HG03025 (cell line): ENCODE data around the gene KIFC3.
"Not testable (repeated sequence)": the region's sequence is repeated elsewhere in the genome, so short reads cannot be mapped to it uniquely, and the experiment has no call there.

Source experiments
- ATAC-seq: cut with Tn5 transposase; IDR thresholded peaks from one replicate; pipeline ENCODE4 v1.9.1; 2021; ENCODE audit warnings: mild to moderate bottlenecking, moderate library complexity; ENCODE audit not compliant: unreplicated experiment, low FRiP score

KIFC3 gene, protein sequence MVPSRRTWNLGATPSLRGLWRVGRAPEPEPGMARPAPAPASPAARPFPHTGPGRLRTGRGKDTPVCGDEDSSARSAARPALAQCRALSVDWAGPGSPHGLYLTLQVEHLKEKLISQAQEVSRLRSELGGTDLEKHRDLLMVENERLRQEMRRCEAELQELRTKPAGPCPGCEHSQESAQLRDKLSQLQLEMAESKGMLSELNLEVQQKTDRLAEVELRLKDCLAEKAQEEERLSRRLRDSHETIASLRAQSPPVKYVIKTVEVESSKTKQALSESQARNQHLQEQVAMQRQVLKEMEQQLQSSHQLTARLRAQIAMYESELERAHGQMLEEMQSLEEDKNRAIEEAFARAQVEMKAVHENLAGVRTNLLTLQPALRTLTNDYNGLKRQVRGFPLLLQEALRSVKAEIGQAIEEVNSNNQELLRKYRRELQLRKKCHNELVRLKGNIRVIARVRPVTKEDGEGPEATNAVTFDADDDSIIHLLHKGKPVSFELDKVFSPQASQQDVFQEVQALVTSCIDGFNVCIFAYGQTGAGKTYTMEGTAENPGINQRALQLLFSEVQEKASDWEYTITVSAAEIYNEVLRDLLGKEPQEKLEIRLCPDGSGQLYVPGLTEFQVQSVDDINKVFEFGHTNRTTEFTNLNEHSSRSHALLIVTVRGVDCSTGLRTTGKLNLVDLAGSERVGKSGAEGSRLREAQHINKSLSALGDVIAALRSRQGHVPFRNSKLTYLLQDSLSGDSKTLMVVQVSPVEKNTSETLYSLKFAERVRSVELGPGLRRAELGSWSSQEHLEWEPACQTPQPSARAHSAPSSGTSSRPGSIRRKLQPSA

DNA sequence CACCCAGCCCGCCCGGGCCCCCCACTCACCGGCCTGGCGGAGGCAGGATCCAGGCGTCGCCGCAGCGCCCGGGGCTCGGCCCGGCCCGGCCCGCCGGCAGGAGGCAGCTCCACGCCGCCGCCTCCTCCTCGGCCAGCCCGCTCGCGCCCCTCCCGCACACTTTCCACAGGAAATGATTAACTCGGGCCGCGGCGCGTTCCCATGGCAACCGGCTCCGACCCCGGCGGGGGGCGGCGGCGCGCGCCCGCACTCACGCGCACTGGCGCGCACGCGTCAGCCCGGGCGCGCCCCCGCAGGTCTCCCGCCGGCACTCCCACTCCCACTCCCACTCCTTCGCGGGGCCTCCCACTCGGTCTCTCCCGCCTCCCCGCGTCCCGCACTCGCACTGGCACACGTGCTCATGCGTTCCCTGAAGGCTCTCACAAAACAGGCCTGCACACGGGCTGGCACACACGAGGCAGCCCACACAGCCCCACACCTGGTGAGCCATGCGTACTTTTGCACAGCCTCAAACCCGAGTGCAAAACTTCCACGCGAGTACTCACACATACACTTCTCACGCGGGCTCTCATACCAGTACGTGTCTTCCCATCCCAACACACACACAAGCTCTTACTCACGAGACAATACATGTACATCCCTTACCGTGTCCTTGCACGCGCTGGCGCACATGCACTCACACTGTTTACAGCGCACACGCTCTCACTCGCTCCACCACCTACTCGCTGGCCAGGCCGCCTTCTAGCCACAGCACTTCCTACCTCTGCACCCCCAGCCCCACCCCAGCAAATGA lies at the start of gene KIFC3:
Gene KIFC3 (minus strand): TSS at position 151 of the 793 bp plus-strand sequence. CDS start 4,248 bp downstream, outside the sequence.
- no peak for ATAC-seq

DNA sequence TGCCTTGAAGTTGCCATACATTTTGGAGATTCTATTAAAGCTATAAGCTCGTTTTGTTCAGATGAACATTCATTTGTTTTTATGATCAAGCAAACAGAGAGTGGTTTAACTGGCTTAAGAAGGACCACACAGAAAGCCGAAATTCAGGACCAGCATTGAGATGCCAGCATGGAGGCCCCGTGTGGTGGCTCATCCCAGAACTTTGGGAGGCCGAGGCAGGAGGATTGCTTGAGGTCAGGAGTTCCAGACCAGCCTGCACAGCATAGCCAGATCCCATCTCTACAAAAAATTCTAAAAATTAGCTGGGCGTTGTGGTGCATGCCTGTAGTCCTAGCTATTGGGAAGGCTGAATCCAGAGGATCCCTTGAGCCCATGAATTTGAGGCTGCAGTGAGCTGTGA lies 45.9 kb upstream of the KIFC3 start:
- no peak for ATAC-seq

DNA sequence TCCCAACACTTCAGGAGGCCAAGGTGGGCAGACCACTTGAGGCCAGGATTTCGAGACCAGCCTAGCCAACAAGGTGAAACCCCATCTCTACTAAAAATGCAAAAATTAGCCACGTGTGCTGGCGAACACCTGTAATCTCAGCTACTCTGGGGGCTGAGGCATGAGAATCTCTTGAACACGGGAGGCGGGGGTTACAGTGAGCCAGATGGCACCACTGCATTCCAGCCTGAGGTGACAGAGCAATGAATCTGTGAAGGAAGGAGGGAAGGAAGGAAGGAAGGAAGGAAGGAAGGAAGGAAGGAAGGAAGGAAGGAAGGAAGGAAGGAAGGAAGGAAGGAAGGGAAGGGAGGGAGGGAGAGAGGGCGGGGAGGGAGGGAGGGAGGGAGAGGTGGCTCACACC lies 44.6 kb upstream of the KIFC3 start:
- not testable (repeated sequence) for ATAC-seq

DNA sequence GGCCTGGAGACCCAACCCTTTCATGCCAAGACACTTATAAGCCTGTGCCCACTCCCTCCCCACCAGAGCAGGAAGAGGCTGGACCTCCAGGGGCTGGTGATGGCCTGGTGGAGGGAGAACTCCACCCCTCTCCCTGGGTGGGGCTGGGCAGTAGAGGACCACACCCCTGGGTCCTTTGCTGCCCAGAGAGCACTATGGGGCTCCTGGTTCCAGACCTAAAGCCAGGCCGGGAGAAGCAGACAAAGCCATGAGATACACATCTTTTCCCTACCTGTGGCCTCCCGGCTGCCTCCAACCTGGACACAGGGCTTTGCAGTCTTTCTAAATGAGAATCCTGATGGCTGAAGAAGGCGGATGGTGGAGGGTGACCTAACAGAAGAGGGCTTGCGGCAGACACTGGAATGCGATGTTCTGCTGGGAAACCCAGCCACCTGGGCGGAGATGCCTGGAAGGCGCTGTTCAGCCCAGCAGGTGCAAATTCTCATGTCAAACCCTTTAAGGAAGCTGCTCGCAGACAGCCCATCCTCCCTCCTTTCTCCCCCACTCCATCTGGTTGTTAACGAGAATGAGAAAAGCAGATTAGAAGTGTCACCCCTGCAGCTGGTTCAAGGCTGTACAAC lies 43.9 kb upstream of the KIFC3 start:
- no peak for ATAC-seq

DNA sequence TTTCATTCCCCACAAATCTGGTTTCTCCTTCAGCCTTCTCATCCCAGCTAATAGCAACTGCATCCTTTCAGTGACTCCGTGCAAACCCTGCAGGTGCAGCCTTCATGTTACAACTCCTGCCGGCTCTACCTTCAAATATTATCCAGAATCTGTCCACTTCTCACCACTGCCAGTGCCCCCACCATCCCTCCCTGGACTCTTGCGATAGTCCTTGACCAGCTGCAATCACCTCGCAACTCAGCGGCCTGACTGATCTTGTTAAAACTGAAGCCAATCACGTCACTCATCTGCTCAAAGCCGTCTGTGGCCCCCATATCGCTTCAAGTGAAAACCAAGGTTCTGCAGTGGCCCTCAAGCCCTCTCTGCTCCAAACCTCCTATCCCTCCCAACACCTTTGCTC lies 42.8 kb upstream of the KIFC3 start:
- ATAC-seq, result no peak

DNA sequence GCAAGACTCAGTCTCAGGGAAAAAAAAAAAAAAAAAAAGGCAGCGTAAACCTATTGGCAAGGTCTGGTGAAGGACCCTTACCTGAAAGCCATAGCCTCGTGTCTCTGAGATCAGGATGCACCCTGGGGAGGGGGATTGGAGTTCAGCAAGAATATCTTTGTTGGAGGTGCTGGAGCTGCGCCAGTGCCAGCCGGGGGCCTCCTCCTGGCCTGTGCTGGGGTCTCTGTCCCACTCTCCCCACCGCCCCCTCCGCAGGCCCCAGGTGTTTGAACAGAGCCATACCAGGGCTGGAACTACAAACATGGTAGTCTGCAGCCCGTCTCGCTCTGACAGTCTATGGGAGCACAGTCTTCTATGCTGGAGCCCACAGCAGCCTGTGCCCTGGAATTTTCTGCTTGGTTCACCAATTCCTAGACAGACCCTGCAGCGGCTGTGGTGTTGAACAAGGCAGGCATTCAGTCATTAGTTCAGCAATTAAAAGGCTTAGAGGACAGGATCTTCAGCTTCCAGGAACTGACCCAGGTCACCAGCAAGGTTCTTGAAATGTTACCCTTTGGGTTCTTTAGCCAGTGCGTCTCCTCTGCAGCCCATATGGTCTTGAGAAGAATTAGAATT lies 42.2 kb upstream of the KIFC3 start:
- ATAC-seq, result no peak

DNA sequence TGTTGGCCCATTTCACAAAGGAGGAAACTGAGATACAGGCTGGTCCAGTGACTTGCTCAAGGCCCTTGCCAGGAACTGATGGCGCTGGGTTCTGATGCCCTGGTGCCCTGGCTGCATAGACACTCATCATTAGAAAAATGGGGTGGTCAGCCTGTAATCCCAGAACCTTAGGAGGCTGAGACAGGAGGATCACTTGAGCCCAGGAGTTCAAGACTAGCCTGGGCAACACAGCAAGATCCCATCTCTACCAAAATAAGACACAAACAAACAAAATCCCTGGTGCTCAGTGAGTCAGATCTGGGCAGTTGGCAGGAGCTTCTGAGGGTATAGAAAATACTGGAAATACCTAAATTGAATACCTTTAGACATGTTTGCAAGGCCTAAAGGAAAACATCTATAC lies 41.1 kb upstream of the KIFC3 start:
- no peak for ATAC-seq

DNA sequence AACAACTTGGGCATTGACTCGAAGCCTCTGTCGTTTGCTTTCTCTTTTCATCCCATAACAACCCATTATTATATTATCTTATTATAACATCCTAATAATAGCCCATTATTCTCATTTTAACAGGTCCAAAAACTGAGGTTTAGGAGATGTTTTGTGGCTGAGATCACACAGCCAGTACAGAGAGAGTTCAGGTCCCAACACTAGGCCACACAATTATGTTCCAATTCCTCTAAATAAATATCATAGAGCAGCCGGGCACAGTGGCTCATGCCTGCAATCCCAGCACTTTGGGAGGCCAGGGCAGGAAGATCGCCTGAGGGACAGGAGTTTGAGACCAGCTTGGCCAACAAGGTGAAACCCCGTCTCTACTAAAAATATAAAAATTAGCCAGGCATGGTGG lies 40.3 kb upstream of the KIFC3 start:
- no peak for ATAC-seq

DNA sequence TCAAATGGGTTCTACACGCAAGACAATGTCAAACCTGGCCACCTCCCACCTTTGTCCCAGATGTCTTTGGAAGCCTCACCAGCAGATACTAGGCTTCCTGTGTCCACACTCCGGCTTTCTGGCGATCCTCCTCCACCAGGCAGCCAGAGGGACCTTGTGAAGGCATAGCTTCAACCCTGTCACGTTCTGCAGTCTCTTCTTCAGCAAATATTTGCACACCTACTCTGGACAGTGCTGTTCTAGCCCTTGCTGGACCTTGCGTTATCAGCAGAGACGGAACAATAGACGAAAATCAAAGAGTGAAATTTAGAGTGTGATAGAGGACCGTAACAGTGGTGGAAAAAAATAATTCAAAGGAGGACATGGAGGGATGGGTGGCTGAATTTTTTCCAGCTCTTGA lies 38.5 kb upstream of the KIFC3 start:
- ATAC-seq, result no peak

DNA sequence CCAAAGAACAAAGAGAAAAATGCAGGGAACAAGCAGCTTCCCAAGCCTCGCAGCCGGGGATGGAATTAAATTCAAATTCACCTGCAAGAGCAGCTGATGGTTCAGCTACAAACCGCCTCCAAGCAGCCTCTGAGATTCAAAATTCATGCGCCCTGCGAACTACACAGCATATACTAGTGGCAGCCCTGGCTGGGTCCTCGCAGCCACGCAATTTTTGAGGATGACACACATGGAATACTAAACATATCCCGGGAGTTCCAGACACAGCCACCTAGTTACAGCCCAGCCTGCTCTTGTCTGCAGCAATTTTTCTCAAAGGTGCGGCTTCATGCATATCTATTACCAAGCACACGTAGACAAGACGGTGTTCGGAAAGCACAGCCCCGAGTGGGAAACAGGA lies 35.9 kb upstream of the KIFC3 start:
- ATAC-seq, result no peak

DNA sequence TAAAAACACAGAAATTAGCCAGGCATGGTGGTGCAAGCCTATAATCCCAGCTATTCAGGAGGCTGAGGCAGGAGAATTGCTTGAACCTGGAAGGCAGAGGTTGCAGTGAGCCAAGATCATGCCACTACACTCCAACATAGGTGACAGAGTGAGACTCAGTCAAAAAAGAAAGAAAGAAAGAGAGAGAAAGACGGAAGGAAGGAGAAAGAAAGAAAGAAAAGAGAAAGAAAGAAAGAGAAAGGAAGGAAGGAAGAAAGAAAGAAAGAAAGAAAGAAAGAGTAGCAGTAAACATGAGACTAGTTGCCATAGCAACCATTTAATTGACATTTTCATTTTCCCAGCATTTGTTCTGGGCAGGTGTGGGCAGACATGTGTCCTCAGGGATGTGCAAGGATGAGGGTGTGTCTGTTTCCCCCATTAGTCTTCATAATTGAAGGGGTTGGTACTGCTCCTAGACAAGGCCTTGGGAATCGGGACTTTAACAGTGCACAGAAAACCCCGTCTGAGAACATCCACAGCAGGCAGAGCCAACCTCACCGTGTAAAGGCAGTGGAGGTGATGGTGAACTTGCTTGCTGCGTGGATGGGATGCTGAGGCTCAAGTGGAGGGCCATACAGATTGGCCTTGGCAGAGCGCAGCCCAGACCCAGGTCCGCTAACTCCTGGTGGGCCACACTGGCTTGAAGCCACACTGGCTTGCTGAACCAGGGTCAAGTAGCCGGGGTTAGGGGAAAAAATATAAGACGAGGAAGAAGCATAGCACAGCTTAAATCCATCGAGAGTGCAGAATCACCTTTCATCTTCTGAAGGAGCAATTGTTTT lies 35.2 kb upstream of the KIFC3 start:
- ATAC-seq, result no peak

DNA sequence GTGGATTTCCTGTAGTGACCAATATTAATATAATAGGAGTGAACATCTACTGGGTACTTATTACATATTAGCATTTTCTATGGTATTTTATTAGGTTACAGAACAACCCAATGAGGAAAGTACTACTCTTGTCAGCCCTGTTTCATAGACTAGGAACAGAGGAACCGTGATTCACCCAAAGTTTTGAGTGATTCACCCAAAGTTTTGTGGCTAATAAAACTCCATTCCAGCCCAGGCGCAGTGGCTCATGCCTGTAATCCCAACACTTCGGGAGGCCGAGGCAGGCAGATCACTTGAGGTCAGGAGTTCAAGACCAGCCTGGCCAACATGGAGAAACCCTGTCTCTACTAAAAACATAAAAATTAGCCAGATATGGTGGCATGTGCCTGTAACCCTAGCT lies 33.1 kb upstream of the KIFC3 start:
- ATAC-seq, result not testable (repeated sequence)

DNA sequence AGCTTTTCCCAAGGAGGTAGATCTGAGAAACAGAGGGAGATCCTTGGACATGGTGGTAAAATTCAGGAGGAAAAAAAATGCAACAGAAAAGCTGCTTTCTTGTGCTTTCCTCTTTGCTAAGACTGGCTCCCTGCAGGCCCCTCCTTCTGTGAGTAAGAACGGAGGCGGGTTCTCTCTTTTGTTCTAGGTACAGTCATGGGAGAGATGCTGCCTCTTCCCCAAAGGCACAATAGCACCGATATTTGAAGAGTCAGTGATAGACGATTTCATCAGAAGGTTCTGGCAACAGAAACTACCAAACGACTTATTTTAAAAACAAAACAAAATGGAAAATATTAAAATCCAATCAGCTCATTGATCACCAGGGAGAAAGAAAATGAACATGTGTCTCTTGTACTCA lies 32.6 kb upstream of the KIFC3 start:
- no peak for ATAC-seq

DNA sequence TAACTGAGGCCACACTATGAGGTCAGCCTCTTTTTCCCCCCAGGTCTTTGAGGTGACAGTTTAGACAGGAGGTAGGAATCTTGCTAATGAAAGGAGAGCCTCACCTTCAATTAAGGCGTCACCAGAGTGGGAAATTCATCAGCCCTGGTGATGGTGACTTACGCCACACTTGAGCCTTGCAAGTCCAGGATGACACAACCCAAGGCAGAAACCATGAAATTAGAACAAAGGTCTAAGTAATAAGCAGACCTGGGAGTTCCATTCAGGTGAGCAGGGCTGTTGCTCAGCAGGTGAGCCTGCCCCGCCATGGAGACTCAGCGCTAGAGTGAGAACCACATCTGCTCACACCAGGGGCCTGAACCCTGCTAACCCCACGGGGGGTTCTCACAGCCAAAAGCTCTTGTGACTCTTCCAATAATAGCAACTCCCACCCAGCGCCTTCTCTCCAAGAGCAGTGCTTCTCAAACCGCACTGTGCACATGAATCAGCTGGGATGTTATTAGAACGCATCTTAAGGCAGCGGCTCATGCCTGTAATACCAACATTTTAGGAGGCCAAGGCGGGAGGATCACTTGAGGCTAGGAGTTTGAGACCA lies 28.7 kb upstream of the KIFC3 start:
- no peak for ATAC-seq

DNA sequence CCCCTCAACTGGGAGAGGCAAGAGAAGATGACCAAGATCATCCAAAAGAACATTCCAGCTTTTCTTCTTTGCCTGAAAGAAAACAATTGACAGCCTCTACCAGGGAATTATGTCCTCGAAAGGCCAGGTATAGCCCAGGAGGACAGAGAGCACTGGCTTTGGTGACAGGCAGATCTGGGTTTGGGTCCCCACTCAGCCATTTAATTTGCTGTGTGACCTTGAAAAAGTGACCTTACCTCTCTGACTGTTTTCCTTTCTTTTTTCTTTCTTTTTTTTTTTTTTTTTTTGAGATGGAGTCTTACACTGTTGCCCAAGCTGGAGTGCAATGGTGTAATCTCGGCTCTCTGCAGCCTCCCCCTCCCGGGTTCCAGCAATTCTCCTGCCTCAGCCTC lies 27.7 kb upstream of the KIFC3 start:
- ATAC-seq, result no peak

DNA sequence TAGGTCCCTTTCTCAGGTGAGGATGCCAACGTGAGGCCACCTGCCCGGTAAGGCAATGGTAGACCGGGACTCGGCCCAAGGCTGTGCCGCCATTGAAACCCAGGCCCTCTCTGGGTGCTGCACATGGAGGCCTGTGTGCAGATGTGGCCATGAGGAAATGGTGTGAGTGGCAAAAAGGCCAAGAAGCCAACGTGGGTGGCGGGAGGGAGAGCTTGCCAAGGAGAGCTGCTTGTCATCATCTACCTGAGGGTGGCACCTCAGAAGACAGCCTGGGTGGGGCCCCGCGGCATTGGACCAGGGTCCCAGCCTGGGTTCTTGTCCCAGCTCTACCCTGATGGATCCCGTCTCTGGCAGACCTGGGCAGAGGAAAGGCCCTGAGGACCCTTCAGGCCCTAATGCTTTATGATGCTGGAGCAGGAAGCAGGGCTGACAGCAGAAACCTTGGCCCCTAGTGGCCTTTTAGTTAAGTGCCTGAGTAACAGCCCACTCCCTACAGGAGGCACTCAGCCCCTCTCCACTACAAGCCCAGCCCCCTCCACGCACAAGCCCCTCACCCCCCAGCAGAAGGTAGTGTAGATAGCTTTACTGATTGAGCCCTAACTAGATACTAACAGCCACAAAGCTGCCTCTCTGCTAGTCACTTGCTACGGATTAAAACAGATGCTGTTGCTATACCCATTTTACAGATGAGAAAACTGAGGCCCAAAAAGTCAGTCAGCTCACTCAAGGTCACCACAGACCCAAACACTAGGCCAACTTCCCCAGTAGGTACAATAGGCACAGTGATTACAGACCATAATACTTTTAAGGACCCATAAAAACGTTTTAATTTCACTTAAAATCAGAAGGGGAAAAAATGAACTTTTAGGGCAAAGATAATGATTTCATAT lies 26.2 kb upstream of the KIFC3 start:
- no peak for ATAC-seq

DNA sequence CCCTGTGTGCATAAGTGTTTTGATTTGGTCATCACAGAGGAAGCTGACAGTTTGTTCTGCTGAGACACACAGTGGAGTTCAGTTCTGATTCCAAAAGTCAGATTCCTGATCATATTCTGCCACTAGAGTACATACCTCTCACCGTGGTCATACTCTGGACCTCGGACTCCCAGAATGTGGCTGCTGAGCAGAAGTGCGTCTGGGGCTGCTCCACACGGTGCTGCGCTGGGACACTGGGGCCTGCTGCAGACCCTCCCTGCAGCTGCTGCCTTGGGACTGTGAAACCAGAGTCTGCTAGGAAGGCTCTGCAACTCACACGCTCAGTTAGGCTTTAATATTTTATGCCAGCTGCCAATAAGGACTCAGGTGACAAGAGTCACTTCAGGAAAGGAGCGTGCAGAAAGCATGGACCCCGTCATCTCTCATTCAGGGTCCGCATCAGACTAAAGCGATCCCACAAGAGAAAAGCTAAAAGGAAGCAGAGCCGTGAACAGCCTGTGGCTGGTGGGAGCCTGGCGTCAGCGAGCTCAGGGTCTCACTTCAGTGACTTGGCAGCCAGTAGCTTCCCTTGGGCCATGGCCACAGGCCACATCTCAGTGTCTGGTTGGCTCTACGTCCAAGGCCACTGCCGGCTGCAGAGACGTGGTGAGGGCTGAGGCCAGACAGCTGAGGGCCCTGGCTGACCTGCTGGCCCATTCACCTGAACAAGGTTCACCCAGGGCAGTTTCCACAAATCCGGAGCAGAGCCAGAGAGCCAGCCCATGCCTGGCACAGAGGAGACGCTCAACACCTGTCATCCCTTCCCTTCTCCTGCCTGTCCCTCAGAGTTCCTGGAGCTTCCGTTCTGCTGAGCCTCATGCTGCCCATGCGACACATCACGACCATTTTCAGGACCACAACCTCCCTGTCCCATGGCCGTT lies 24.7 kb upstream of the KIFC3 start:
- ATAC-seq, result no peak
